GM21515 (cell line): Measurements from ENCODE around the gene TAF11L7.
"Not testable (repeated sequence)": the region's sequence is repeated elsewhere in the genome, so short reads cannot be mapped to it uniquely, and the experiment has no call there.

Experiments used
- ATAC-seq: cut with Tn5 transposase; IDR thresholded peaks from one replicate; pipeline ENCODE4 v1.9.1; 2021; ENCODE audit not compliant: unreplicated experiment

TAF11L7 gene

GRCh38 chr5:17585658-17586057, at the start of gene TAF11L7:
TAF11L7 (minus strand) TSS chr5:17585758.
- ATAC-seq: not testable (repeated sequence)

- no peak for ATAC-seq
Observed at GRCh38 chr5:17634160-17634559, 48.6 kb upstream of the TAF11L7 start, which contains the start of gene TAF11L14. TAF11L14 (plus strand) TSS chr5:17634460.

GRCh38 chr5:17631788-17632187, 46.2 kb upstream of the TAF11L7 start, which contains the start of gene TAF11L13:
TAF11L13 (plus strand) TSS chr5:17632088.
- not testable (repeated sequence) for ATAC-seq

- no peak for ATAC-seq
Observed at GRCh38 chr5:17625686-17626085, 40.1 kb upstream of the TAF11L7 start.

GRCh38 chr5:17620627-17621026, 35.1 kb upstream of the TAF11L7 start:
- ATAC-seq: no peak

- no peak for ATAC-seq
Observed at GRCh38 chr5:17619354-17619753, 33.8 kb upstream of the TAF11L7 start.

- ATAC-seq: no peak
Observed at GRCh38 chr5:17614872-17615605, 29.5 kb upstream of the TAF11L7 start.

GRCh38 chr5:17610092-17610491, 24.5 kb upstream of the TAF11L7 start, which contains the start of gene TAF11L12:
TAF11L12 (plus strand) TSS chr5:17610392.
- ATAC-seq: not testable (repeated sequence)

GRCh38 chr5:17607461-17607860, 21.9 kb upstream of the TAF11L7 start:
- ATAC-seq: not testable (repeated sequence)

GRCh38 chr5:17604951-17605350, 19.4 kb upstream of the TAF11L7 start:
- ATAC-seq: no peak

GRCh38 chr5:17603880-17604279, 18.3 kb upstream of the TAF11L7 start, which contains the start of gene TAF11L11:
TAF11L11 (plus strand) TSS chr5:17604183.
- ATAC-seq: not testable (repeated sequence)

GRCh38 chr5:17597728-17598127, 12.2 kb upstream of the TAF11L7 start, which contains the start of gene TAF11L10:
TAF11L10 (minus strand) TSS chr5:17597828.
- ATAC-seq: not testable (repeated sequence)

- not testable (repeated sequence) for ATAC-seq
Observed at GRCh38 chr5:17594255-17594654, 8.7 kb upstream of the TAF11L7 start, which contains the start of gene TAF11L9. TAF11L9 (minus strand) TSS chr5:17594394.

- not testable (repeated sequence) for ATAC-seq
Observed at GRCh38 chr5:17590860-17591259, 5.3 kb upstream of the TAF11L7 start, which contains the start of gene TAF11L8. TAF11L8 (minus strand) TSS chr5:17590960.
